Measurements from ENCODE around the gene LRP4.

DNA sequence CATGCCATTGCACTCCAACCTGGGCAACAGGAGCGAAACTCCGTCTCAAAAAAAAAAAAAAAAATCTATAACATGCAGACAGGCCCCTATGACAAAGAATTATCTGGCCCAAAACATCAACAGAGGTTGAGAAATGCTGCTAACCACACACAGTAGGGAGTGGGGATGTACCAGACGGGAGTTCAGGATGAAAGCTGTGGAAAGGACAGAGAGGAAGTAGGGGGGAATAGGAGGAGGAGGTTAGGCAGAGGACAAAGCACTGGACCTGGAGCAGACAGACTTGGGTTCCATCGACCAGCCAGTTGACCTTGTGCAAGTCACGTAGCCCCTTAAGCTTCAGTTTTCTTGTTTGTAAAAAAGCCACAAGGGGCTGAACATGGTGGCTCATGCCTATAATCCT is 12.5 kb downstream of the LRP4 start:
- no peak for TF ChIP-seq POLR2AphosphoS5 (IDR thresholded peaks at IDR 0.05; ENCODE audit: insufficient read depth, low read depth, low read length)
- no peak for TF ChIP-seq EZH2 (IDR thresholded peaks at IDR 0.05; ENCODE audit: borderline replicate concordance, low read depth, low read length, severe bottlenecking)
- TF ChIP-seq, protein P1, sequence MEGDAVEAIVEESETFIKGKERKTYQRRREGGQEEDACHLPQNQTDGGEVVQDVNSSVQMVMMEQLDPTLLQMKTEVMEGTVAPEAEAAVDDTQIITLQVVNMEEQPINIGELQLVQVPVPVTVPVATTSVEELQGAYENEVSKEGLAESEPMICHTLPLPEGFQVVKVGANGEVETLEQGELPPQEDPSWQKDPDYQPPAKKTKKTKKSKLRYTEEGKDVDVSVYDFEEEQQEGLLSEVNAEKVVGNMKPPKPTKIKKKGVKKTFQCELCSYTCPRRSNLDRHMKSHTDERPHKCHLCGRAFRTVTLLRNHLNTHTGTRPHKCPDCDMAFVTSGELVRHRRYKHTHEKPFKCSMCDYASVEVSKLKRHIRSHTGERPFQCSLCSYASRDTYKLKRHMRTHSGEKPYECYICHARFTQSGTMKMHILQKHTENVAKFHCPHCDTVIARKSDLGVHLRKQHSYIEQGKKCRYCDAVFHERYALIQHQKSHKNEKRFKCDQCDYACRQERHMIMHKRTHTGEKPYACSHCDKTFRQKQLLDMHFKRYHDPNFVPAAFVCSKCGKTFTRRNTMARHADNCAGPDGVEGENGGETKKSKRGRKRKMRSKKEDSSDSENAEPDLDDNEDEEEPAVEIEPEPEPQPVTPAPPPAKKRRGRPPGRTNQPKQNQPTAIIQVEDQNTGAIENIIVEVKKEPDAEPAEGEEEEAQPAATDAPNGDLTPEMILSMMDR (IDR thresholded peaks at IDR 0.05; ENCODE audit: extremely low read depth in 1 of 2, insufficient read depth in 1 of 2, low read depth in 1 of 2, low read length in 2 of 2) = no peak
- TF ChIP-seq GATA2 (IDR thresholded peaks at IDR 0.05; ENCODE audit: insufficient read depth, insufficient read length, low read depth, low read length) = no peak
